Hepatocyte (in vitro differentiated cells): ENCODE results near the gene SETBP1. TPM values are rescaled to one million over a fixed set of nuclear protein-coding genes. Genes with fewer than 3 reads are reported as not detected.

ENCODE experiments used
- DNase-seq: peaks from one replicate; pipeline ENCODE4 v3.0.0-alpha.2; 2016; ENCODE audit warnings: low spot score
- H2AFZ ChIP-seq: fragments of 200-600 bp; sonication (generic); 2 replicates; pipeline ENCODE4 v1.6.0; 2016; ENCODE audit warnings: antibody characterized with exemption, mild to moderate bottlenecking
- H3K27ac ChIP-seq: fragments of 200-600 bp; sonication (generic); 2 replicates; pipeline ENCODE4 v1.5.1; 2016; ENCODE audit warnings: mild to moderate bottlenecking
- H3K27me3 ChIP-seq: fragments of 200-600 bp; sonication (generic); 2 replicates; pipeline ENCODE4 v1.6.1; 2016
- H3K36me3 ChIP-seq: fragments of 200-600 bp; sonication (generic); replicated peaks from 2 replicates; pipeline ENCODE4 v1.5.1; 2016; ENCODE audit warnings: low read depth; ENCODE audit not compliant: insufficient read depth
- H3K4me1 ChIP-seq: fragments of 200-600 bp; sonication (generic); 2 replicates; pipeline ENCODE4 v1.5.1; 2016; ENCODE audit warnings: mild to moderate bottlenecking, moderate library complexity; ENCODE audit not compliant: insufficient read depth
- H3K4me2 ChIP-seq: fragments of 200-600 bp; sonication (generic); 2 replicates; pipeline ENCODE4 v1.6.0; 2016
- H3K4me3 ChIP-seq: fragments of 200-600 bp; sonication (generic); 2 replicates; pipeline ENCODE4 v1.5.1; 2016; ENCODE audit warnings: mild to moderate bottlenecking
- H3K79me2 ChIP-seq: fragments of 200-600 bp; sonication (generic); 2 replicates; pipeline ENCODE4 v1.6.0; 2017; ENCODE audit warnings: mild to moderate bottlenecking
- H3K9me2 ChIP-seq: fragments of 200-600 bp; sonication (generic); replicated peaks from 2 replicates; pipeline ENCODE4 v1.6.0; 2017; ENCODE audit warnings: mild to moderate bottlenecking; ENCODE audit not compliant: insufficient read depth
- H3K9me3 ChIP-seq: fragments of 200-600 bp; sonication (generic); 2 replicates; pipeline ENCODE4 v1.5.1; 2016; ENCODE audit warnings: low read depth, mild to moderate bottlenecking
- H4K20me1 ChIP-seq: fragments of 200-600 bp; sonication (generic); 2 replicates; pipeline ENCODE4 v1.6.0; 2016; ENCODE audit warnings: mild to moderate bottlenecking; ENCODE audit not compliant: insufficient read depth, poor library complexity, severe bottlenecking
- CTCF ChIP-seq: fragments of 200-600 bp; sonication (generic); IDR thresholded peaks from 2 replicates; pipeline ENCODE4 v1.5.1; 2016; ENCODE audit warnings: antibody characterized with exemption, mild to moderate bottlenecking; ENCODE audit not compliant: poor library complexity
- EZH2 ChIP-seq: fragments of 200-600 bp; sonication (generic); IDR thresholded peaks from 2 replicates; pipeline ENCODE4 v1.6.1; 2016; ENCODE audit warnings: antibody characterized with exemption, mild to moderate bottlenecking, borderline replicate concordance
- EZH2phosphoT487 ChIP-seq: fragments of 200-600 bp; sonication (generic); IDR thresholded peaks from one replicate; pipeline ENCODE4 v1.6.1; 2018; ENCODE audit warnings: antibody characterized with exemption, mild to moderate bottlenecking, low read depth, moderate library complexity; ENCODE audit not compliant: unreplicated experiment, severe bottlenecking
- WGBS: methylation state at CpG from one replicate; pipeline ENCODE4 v1.1.6; 2016; ENCODE audit warnings: low lambda C conversion rate; ENCODE audit errors: missing lambda C conversion rate; 5-methylcytosine and 5-hydroxymethylcytosine counted together
- polyA plus RNA-seq: library from polyadenylated mRNA; unstranded; fragments of >200 nt; fragmentation: Nextera tagmentation; extraction: Ambion mirVana; gene quantifications from 2 replicates; pipeline ENCODE4 v1.2.1, GENCODE V29; 2016
- total RNA-seq: library from RNA; depleted of rRNA; stranded (reverse); fragments of >200 nt; gene quantifications from 2 replicates; pipeline ENCODE4 v1.2.3, GENCODE V29; 2014

SETBP1 gene
- total and polyA plus RNA-seq, 2 experiments from 2014 or later = 10.3 to 21.1 TPM

GRCh38 chr18:44682871-44683221 is 2.2 kb downstream of the SETBP1 start:
- Histone ChIP-seq H3K4me2 (peak overlapping the region; percentile 88), H3K4me3 (peak overlapping the region; percentile 97), H3K9me3 (no peaks in the 10 kb centered on the region), H3K27ac (peak overlapping the region; percentile 99), H3K79me2 (peaks cover 76% of the 10 kb centered on the region), H3K27me3 (no peaks in the 10 kb centered on the region), H2AFZ (no peak overlapping the region), H3K36me3 (no peaks in the 10 kb centered on the region), H3K4me1 (peaks cover 16% of the 10 kb centered on the region), H4K20me1 (no peaks in the 10 kb centered on the region), H3K9me2 (no peaks in the 10 kb centered on the region)
- TF ChIP-seq CTCF (no peak), EZH2 (no peak), EZH2phosphoT487 (no peak)
- DNase-seq = peak; percentile 48
- 14% methylated on average over 4 of the region's 4 CpGs for WGBS

- H3K9me3 ChIP-seq = no peaks in the 10 kb centered on the region
- no peak for DNase-seq
- peak overlapping the region; percentile 99 for H3K27ac ChIP-seq
- H3K27me3 ChIP-seq = no peaks in the 10 kb centered on the region
- H3K4me3 ChIP-seq = no peak overlapping the region
- peaks cover 76% of the 10 kb centered on the region for H3K79me2 ChIP-seq
- peaks cover 11% of the 10 kb centered on the region for H3K4me1 ChIP-seq
- H3K4me2 ChIP-seq = peak overlapping the region; percentile 88
- no peak overlapping the region for H2AFZ ChIP-seq
- no peak for TF ChIP-seq EZH2
- no peak for TF ChIP-seq EZH2phosphoT487
- TF ChIP-seq CTCF = no peak
- H4K20me1 ChIP-seq = no peaks in the 10 kb centered on the region
- no peaks in the 10 kb centered on the region for H3K9me2 ChIP-seq
- no peaks in the 10 kb centered on the region for H3K36me3 ChIP-seq
These were observed 2.9 kb downstream of the SETBP1 start for GRCh38 chr18:44683556-44683955.

GRCh38 chr18:44685296-44685695 is 4.6 kb downstream of the SETBP1 start:
- Histone ChIP-seq H3K4me1 (peaks cover 9% of the 10 kb centered on the region), H3K27ac (no peak overlapping the region)
- TF ChIP-seq EZH2phosphoT487 (no peak), EZH2 (no peak), CTCF (no peak)

GRCh38 chr18:44686156-44686555 is 5.5 kb downstream of the SETBP1 start:
- no peak overlapping the region for H2AFZ ChIP-seq
- DNase-seq = no peak
- peaks cover 11% of the 10 kb centered on the region for H3K4me1 ChIP-seq
- no peaks in the 10 kb centered on the region for H3K36me3 ChIP-seq
- TF ChIP-seq EZH2 = no peak
- no peak for TF ChIP-seq CTCF
- TF ChIP-seq EZH2phosphoT487 = no peak
- 72% methylated on average over 1 of the region's 1 CpG for WGBS
- no peak overlapping the region for H3K4me2 ChIP-seq
- no peak overlapping the region for H3K27ac ChIP-seq
- H4K20me1 ChIP-seq = no peaks in the 10 kb centered on the region
- H3K9me2 ChIP-seq = no peaks in the 10 kb centered on the region
- H3K4me3 ChIP-seq = no peak overlapping the region
- H3K9me3 ChIP-seq = no peaks in the 10 kb centered on the region
- no peaks in the 10 kb centered on the region for H3K27me3 ChIP-seq
- H3K79me2 ChIP-seq = peaks cover 97% of the 10 kb centered on the region

More at GRCh38 chr18:44685296-44685695, 4.6 kb downstream of the SETBP1 start:
- no peaks in the 10 kb centered on the region for H3K9me2 ChIP-seq
- H3K9me3 ChIP-seq = no peaks in the 10 kb centered on the region
- no peak overlapping the region for H2AFZ ChIP-seq
- H3K36me3 ChIP-seq = no peaks in the 10 kb centered on the region
- H3K4me2 ChIP-seq = peak overlapping the region; percentile 14
- no peaks in the 10 kb centered on the region for H3K27me3 ChIP-seq
- WGBS = 51% methylated on average over 6 of the region's 6 CpGs
- H3K4me3 ChIP-seq = no peak overlapping the region
- DNase-seq = no peak
- H3K79me2 ChIP-seq = peaks cover 92% of the 10 kb centered on the region
- no peaks in the 10 kb centered on the region for H4K20me1 ChIP-seq
